Pulmonary artery endothelial cell (primary cell): ENCODE data around the gene OR52N2. TPM values are rescaled to one million over a fixed set of nuclear protein-coding genes. Genes with fewer than 3 reads are reported as not detected.

ENCODE experiments used
- DNase-seq: peaks from one replicate; pipeline ENCODE4 v3.0.0-alpha.2; 2011; ENCODE audit warnings: low read depth, low spot score
- total RNA-seq: library from RNA; depleted of rRNA; stranded (reverse); fragments of >200 nt; gene quantifications from 2 replicates; pipeline ENCODE4 v1.2.3, GENCODE V29; 2014

OR52N2 gene
- not detected in 2 replicates for total RNA-seq

- peak; percentile 24 for DNase-seq
Observed at GRCh38 chr11:5808500-5809121, at the start of gene OR52N2. TSS of gene OR52N2 (plus strand) at chr11:5808924. CDS start at chr11:5820336, 11,412 bp downstream.

DNA sequence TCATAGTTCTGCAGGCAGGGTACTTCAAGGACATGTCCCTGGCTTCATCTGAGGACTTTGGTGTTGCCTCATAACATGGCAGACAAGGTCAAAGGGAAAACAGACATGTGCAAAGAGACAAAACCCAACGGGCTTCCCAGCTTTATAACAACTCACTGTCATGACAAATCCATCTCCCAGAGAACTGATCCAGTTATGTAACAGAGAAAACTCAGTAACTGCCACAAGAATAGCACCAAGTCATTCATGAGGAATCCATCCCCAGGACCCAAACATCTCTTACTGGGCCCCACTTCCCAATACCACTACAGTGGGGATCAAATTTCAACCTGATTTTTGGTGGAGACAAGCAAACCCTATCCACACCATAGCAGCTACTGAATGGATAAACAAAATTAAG, 41.7 kb upstream of the OR52N2 start:
- no peak for DNase-seq

DNA sequence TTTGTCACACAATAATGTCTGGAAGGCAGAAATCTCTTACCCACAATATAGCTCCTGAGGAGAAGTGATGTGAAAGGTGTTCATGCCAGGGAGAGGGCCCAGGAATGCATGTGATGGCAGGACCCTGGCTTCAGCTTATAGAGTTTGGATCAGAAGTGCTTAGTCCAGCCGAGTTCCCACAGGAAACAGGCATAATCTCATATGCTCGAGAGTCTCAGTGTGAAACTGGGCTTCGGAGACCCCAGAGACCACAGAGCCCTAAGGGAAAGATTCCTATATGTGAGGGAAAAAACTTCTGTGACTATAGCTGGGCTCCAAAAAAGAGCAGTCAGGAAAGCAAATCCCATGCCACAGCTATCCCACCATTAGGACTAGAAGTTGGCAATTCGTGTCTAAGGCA, 25.5 kb upstream of the OR52N2 start, which contains the start of gene OR52N5:
Gene OR52N5, minus strand, starts transcription at position 101 of the 400 bp plus-strand sequence. CDS start 4,721 bp downstream, outside the sequence.
- DNase-seq = no peak

GRCh38 chr11:5791165-5791564, 17.6 kb upstream of the OR52N2 start, which contains the start of gene OR52N1:
TSS of gene OR52N1 (minus strand) at chr11:5791265. CDS start at chr11:5788816, 2,449 bp downstream.
- no peak for DNase-seq

GRCh38 chr11:5796541-5796940, 12.2 kb upstream of the OR52N2 start:
- DNase-seq = no peak

GRCh38 chr11:5803982-5804381, 4.7 kb upstream of the OR52N2 start:
- no peak for DNase-seq

DNA sequence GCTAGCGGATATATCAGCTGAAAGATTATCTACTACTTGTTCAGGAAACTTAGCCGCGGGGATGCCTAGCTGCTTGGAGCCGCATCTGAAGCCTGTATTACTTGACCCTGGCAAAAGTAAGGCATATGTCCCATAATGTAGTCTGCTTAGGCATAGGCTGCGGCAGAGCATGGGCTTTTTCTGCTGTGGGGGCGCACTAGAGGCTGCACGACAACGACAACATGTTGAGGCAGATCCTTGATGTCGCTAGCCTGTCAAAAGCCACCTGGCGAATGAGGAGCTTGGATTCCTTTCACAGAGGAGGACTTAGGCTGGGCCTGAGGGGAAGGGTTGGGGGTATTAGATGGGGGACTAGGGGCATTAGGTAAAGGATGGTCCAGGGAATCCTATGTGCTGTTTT, 1.1 kb upstream of the OR52N2 start:
- no peak for DNase-seq

- no peak for DNase-seq
Observed at GRCh38 chr11:5809122-5809519, 397 bp downstream of the OR52N2 start.

DNA sequence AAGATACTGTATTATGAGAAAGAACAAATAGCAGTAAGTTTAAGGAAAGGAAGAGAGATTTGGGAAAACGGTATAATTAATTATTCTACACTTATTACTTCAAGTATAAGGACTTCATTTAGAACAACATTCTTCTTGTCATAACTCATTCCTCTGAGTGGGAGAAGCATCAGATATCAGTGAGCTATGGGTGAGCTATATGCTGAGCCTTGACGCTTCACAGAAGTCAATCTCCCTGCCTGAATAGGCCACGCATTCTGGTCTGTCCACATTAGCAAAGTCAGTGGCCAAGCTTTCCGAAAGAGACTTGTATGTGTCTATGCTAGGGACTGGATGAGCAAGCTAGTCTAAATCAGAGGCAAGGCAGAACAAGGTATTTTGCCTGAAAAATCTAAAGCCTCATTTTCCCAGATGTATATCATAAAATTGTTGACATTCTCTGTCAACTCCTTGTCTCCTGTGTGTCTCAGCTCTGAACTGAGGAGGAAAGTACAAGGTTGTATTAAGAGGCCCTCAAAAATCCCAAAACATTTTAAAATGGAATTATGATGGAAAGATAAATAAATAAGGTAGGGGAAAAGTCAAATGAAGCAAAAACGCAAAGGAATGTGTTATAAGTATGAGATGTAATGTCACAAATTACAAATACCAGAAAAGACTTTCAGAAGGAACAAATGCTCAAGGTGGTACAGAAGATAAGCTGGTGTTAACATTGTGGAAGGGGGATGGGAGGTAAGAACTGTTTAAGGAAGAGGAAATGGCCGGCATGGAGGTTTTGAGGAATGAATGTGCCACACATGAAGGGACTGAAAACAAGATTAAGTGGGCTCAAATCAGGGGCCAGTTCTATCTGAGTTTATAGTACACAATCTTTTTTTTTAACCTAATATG, 1.4 kb downstream of the OR52N2 start:
- no peak for DNase-seq

- DNase-seq = no peak
Observed at GRCh38 chr11:5815534-5815933, 6.8 kb downstream of the OR52N2 start.

DNA sequence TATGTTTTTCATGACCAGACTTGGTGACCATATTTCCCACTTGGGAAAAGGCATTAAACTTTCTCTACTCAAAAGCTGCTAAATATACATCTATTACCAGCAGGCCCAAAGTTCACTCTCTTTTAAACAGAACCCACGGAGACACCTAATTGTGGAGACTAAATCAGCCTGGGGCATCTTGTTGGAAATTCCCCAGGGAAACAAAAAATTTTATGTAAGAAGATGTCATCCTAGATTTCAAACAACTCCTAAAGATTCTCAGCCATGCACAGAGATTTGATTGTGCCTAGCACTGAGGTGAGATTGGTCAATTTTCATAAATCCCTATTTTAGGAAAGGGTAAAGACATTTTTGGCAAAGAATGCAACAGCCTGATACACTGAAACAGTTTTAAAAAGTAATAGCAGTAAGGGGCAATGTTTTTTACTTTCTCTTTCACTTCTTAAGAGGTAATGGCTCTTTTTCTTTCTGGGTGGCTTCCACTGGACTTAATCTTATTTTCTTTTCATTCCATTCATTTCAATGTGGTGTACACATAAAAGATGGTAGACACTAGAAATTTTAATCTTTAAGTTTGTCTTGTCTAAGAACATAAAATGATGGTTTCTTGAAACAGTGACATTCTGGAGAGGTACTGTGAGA, 9.6 kb downstream of the OR52N2 start:
- no peak for DNase-seq

DNA sequence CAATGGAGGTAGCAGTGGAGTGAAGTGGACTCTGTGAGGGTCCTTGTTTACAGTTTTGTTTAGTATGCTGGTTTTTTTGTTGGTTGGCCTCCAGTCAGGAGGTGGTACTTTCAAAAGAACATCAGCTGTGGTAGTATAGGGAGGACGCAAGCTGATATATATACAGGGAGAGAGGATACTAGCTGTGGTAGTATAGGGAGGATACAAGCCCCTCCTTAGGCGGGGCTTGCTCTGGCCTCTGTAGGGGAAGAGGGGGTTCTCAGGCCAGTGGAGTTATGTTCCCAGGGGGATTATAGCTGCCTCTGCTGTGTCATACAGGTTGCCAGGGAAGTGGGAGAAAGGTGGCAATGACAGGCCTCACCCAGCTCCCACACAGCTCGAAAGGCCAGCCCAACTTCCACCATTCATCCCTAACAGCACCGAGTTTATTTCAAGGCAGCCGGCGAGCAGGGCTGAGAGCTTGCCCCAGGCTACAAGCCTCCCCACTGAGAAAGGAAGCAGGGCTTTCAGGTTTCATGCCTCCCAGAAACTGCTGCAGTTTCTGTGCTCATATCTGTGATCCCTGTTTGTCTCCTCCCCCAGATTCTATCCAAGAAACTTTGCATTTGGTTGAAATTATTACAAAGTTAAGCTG, 22.6 kb downstream of the OR52N2 start:
- no peak for DNase-seq

- no peak for DNase-seq
Observed at GRCh38 chr11:5833446-5833845, 24.7 kb downstream of the OR52N2 start.

DNA sequence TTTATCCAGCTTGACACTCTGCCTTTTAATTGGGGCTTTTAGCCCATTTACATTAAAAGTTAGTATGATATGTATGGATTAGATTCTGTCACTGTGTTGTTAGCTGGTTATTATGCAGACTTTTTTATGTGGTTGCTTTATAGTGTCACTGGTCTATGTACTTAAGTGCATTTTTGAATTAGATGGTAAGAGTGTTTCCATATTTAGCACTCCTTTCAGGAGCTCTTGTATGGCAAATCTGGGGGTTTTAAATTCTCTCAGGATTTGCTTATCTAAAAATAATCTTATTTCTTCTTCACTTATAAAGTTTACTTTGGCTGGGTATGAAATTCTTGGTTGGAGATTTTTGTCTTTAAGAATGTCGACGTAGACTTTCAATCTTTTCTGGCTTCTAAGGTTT, 29.0 kb downstream of the OR52N2 start:
- no peak for DNase-seq

DNA sequence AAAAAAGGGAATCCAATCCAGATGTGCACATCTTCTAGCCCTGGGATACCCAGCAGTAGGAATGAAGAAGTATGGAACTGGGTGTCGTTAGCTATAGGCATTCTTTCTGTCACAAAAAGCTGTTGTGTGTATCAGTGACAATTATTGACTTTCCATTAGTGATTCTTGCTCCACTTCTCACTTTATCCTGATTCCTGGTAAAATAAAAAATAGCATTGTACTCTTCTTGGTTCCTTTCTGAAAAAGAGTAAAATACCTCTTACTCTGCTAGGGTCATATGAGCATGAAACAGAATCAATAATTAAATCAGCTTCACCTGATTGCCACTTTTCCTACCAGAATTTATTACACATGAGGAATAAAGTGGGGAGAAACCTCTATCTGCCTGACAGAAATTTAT, 33.1 kb downstream of the OR52N2 start, which contains the start of gene OR52E6:
Gene OR52E6, minus strand, starts transcription at position 101 of the 400 bp plus-strand sequence. Its CDS starts 0 bp downstream, at position 101.
- no peak for DNase-seq

DNA sequence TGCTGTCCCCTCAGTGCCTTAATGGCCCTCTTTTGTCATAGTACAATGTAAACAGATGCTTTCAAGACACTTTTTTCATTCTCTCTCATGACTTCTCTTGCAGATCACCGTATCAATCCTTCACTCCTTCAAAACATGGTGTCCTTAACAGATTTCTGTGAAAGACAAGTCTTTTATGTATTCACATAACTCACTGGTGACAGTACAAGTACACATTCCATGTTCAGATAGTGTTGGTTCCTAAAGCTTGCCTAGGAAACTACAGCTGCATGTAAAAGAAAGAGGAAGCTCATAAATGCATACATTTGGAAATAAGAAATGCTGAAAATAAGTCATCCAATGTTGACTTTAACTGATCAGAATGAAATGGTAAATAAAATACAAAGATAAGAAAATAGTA, 38.0 kb downstream of the OR52N2 start:
- no peak for DNase-seq

DNA sequence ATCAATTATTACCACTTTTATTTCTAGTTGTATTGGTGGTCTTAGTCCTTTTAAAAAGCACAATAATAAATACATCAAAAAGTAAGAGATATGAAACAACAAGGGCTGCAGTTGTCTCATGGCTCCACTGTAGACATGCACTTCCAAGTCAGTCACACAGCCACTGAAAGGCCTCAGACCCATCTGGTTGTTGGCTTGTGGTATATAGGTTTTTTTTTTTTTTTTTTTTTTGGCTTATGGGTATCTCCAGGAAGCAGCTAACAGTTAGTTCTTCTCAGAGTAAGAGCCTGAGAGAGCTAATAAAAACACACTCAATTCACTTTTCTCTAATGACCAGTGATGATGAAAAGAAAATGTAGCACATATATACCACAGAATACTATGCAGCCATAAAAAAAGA, 39.0 kb downstream of the OR52N2 start:
- no peak for DNase-seq

DNA sequence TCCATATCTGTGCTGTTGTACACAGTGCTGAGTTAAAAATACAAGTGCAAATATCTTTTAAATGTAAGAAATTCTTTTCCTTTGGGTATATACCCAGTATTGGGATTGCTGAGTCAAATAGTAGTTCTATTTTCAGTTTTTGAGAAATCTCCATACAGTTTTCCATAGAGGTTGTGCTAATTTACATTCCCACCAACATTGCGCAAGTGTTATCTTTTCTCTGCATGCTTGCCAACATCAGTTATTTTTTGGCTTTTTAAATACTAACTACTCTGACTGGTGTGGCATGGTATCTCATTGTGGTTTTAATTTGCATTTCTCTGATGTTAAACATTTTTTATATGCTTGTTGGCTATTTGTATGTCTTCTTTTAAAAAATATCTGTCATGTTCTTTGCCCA, 42.3 kb downstream of the OR52N2 start:
- DNase-seq = no peak

DNA sequence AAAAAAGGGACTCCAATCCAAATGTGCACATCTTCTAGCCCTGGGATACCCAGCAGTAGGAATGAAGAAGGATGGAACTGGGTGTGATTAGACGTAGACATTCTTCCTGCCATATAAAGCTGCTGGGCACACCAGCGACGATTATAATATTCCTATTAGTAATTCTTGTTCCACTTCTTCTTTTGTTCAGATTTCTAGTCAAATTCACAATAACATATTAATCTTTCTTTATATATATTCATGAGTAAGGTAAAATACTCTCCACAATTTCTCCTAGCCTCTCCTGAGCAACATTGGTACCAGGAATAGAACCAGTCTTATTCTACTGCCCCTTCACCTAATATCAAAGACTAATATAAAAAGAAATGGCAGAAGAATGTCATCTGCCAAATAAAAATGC, 48.9 kb downstream of the OR52N2 start, which contains the start of gene OR52E8:
Gene OR52E8, minus strand, starts transcription at position 101 of the 400 bp plus-strand sequence. Its CDS starts 0 bp downstream, at position 101.
- DNase-seq = no peak

DNA sequence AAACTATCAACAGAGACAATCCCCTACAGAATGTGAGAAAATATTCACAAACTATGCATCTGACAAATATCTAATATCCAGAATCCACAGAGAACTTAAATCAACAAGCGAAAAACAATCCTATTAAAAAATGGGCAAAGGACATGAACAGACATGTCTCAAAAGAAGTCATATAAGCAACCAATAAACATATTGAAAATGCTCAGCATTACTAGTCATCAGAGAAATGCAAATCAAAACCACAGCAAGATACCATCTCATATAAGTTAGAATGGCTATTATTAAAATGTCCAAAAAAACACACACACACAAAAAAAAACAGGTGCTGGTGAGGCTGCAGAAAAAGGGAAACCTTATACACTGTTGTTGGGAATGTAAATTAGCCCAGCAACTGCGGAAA, 57.1 kb downstream of the OR52N2 start:
- no peak for DNase-seq
